Ovary (tissue), 3 donors: ENCODE data around the gene SNRPA1.

Experiments
- EP300 ChIP-seq: sonication (generic); formaldehyde crosslinking; IDR thresholded peaks from one replicate; pipeline ENCODE4 v1.6.1; 2017; ENCODE audit warnings: antibody characterized with exemption
- POLR2A ChIP-seq: fragments of 450-650 bp; IDR thresholded peaks from one replicate; pipeline ENCODE4 v1.6.1; 2017; ENCODE audit warnings: antibody characterized with exemption, mild to moderate bottlenecking, moderate library complexity
- TF ChIP-seq, protein P1 (sequence below), 3 donors: fragments of 450-650 bp in 2 of 3; fragments of 200-600 bp in 1 of 3; IDR thresholded peaks; one replicate each; pipeline versions ENCODE4 v1.5.1 to v1.8.0; 2016 to 2022; ENCODE audit warnings: antibody characterized with exemption in 3 of 3, mild to moderate bottlenecking in 1 of 3
- donor health status: DM: no; HTN: no; CAD: no.

DNA sequence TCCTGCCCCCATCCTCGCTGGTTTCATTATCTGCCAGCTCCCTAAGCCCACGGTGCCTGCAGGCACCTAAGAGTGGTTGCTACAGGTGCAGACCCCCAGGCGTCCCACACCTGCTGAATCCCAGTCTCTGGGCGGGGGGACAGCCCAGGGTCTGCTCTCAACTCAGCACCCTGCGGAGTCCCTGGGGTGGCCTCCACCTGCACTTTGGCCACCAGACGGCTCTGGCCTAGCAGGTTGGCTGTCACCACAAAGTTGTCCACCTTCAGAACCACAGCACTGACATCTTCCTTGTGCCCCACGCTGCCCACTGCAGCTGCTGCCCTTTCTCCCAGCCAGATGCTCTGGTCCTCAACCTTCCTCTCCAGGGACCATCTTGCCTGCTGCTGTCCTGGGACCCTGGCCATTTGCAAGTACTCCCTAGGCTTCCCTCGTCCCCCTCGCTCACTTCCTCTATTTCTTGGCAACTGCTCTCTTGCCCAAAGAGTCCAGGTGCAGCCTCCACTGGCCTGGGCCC lies 34.9 kb upstream of the SNRPA1 start:
- TF ChIP-seq, protein P1, sequence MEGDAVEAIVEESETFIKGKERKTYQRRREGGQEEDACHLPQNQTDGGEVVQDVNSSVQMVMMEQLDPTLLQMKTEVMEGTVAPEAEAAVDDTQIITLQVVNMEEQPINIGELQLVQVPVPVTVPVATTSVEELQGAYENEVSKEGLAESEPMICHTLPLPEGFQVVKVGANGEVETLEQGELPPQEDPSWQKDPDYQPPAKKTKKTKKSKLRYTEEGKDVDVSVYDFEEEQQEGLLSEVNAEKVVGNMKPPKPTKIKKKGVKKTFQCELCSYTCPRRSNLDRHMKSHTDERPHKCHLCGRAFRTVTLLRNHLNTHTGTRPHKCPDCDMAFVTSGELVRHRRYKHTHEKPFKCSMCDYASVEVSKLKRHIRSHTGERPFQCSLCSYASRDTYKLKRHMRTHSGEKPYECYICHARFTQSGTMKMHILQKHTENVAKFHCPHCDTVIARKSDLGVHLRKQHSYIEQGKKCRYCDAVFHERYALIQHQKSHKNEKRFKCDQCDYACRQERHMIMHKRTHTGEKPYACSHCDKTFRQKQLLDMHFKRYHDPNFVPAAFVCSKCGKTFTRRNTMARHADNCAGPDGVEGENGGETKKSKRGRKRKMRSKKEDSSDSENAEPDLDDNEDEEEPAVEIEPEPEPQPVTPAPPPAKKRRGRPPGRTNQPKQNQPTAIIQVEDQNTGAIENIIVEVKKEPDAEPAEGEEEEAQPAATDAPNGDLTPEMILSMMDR (IDR thresholded peaks at IDR 0.05): no peak
- TF ChIP-seq EP300 (no peak), POLR2A (no peak)
